ENCODE results near the gene CLSTN1. TPM values are rescaled to one million over a fixed set of nuclear protein-coding genes. Genes with fewer than 3 reads are reported as not detected.
"Not testable (repeated sequence)": the region's sequence is repeated elsewhere in the genome, so short reads cannot be mapped to it uniquely, and the experiment has no call there.

Gene CLSTN1
- total RNA-seq, 1 experiment from 2014 or later: 38.5 TPM

DNA sequence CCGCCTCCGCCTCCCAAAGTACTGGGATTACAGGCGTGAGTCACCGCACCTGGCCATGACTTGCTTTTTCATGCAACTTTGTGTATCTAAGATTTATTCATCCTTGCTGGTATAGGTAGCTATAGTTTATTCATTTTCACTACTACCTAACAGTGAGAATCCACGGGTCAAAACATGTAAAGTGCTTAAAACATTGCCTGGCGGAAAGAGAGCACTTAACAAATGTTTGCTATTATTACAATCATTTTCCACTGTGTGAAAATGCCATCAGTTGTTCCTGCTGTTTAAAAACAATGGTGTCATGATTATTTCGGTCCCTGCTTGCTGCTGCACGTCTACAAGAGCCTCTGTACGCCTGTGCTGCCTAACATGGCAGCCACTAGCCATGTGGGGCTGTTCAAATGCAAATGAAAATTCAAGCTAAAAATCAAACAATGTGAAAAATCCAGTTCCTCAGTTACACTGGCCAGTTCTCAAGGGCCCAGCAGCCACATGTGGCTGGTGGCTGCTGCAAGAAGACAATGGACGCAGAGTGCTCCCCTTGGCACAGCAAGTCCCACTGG is 65.1 kb downstream of the CLSTN1 start:
- in situ Hi-C loops (cut with HindIII; ENCODE audit: low pct_unique_long_range_greater_than_20kb, low sequenced_read_pairs): no loop called here
- no peak for DNase-seq (ENCODE audit: low read depth, low spot score)

DNA sequence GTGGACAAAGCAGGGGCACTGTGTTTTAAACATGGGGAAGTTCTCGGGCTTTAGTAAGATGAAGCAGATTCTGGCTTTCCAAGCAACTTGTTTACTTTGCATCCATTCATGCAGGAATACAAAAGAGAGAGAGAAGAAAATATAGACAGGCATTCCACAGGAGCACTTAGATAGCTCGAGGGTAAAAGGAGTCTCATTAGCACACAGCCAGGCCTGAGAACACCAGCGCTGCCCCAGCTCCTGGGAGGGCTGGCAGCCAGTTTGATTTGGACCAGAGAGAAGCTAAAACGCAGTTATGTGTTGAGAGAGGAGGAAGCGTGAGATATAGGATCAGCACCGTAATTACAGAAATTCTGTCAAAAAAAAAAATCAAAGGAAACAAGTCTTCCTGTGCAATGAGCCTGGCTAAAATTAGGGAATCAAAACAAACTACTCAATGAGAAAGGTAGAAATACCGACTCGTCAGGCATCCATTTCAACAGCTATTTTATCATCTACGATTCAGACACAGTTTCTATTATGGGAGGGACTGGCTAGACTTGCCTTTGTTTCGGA is 68.2 kb downstream of the CLSTN1 start:
- no peak for DNase-seq (ENCODE audit: low read depth, low spot score)
- in situ Hi-C loops (cut with HindIII; ENCODE audit: low pct_unique_long_range_greater_than_20kb, low sequenced_read_pairs): no loop called here

DNA sequence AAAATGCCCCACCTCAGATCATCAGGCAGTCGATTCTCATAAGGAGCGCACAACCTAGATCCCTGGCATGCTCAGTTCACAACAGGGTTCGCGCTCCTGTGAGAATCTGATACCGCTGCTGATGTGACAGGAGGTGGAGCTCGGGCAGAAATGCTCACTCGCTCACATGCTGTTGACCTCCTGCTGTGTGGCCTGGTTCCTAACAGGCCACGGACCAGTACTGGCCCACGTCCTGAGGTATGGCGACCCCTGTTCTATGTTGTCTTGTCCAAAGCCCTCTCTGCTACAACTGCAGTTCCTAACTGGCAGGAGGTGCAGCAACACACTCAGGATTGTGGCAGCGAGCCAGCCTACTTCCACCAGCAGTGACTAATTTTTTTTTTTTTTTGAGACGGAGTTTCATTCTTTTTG is 70.6 kb downstream of the CLSTN1 start:
- no peak for DNase-seq (ENCODE audit: low read depth, low spot score)

DNA sequence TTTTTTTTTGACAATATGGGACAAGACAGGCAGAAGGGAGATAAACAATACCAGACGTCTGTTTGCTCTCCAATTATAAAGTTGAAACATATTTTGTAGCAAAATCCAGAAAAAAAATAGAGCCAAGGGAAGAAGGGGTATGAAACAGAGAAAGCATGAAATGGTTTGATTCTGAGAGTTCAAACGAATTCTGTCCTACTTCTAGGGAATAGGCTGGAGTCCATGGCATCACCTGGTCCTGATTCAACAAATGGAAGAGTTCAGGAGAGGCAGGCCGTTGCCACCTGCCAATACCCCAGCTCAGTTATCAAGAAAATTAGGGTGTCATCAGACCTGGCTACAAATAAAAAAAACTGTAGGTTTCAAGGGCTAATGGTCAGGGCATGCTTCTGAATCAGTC is 71.8 kb downstream of the CLSTN1 start:
- no peak for DNase-seq (ENCODE audit: low read depth, low spot score)
- in situ Hi-C loops (cut with HindIII; ENCODE audit: low pct_unique_long_range_greater_than_20kb, low sequenced_read_pairs): no loop called here

More for the DNA sequence above, 70.6 kb downstream of the CLSTN1 start:
- in situ Hi-C loops (cut with HindIII; ENCODE audit: low pct_unique_long_range_greater_than_20kb, low sequenced_read_pairs): no loop called here

DNA sequence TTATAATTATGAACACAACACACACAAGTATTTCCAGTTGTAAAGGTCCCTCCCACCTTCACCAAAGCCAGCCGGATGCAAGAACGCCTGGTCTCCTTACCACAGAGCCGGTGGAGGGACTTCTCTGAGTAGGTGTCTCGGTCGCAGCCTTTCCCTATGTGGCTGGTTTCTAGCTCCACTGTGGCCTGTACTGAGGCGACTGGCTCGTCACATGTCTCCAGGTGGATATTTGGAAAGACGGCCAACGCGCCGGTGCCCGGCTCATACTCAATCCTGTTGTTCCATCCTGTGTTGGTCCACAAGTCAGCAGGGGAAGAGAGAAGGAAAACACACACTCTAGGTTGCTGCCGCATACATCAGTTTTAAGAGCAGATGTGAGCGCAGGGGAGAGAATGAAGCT is 74.4 kb downstream of the CLSTN1 start:
- DNase-seq (ENCODE audit: low read depth, low spot score): no peak
- in situ Hi-C loops (cut with HindIII; ENCODE audit: low pct_unique_long_range_greater_than_20kb, low sequenced_read_pairs): no loop called here

DNA sequence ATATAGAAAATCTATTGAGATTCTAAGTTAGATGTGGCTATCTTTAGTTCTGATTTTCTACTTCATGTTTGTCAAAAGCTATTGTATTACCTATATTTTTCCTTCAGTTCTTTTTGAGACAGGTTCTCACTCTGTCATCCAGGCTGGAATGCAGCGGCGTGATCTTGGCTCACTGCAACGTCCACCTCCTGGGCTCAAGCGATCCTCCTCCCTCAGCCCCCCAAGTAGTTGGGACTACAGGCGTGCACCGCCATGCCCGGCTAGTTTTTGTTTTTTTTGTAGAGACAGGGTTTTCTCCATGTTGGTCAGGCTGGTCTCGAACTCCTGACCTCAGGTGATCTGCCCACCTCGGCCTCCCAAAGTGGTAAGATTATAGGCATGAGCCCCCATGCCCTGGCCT is 75.4 kb downstream of the CLSTN1 start:
- DNase-seq (ENCODE audit: low read depth, low spot score); in situ Hi-C loops (cut with HindIII; ENCODE audit: low pct_unique_long_range_greater_than_20kb, low sequenced_read_pairs): not testable (repeated sequence)

DNA sequence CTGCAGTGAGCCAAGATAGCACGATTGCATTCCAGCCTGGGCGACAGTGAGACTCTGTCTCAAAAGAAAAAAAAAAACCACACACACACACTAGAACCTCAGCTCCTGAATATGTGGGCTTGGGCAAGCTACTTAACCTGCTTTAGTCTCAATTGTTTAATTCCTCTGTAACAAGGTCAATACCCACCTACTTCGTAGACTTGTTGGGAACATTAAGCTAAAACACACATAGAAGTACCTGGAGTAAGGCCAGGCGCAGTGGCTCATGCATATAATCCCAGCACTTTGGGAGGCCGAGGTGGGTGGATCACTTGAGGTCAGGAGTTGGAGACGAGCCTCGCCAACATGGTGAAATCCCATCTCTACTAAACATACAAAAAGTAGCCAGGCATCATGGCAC is 77.1 kb downstream of the CLSTN1 start:
- in situ Hi-C loops (cut with HindIII; ENCODE audit: low pct_unique_long_range_greater_than_20kb, low sequenced_read_pairs): no loop called here
- no peak for DNase-seq (ENCODE audit: low read depth, low spot score)

DNA sequence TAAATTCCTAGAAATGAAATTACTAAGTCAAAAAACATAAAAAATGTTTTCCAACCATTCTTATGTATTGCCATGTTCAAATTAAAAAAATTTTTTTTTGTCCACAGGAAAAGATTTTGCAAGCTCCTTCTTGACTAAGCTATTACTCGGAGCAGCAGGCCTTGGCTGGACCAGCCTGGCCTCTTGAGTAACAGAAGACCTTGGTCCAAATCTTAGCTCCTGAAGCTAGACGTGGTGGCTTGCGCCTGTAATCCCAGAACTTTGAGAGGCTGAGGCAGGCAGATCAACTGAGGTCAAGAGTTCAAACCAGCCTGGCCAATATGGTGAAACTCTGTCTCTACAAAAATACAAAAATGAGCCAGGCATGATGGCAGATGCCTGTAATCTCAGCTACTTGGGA is 77.6 kb downstream of the CLSTN1 start:
- no peak for DNase-seq (ENCODE audit: low read depth, low spot score)
- in situ Hi-C loops (cut with HindIII; ENCODE audit: low pct_unique_long_range_greater_than_20kb, low sequenced_read_pairs): no loop called here

DNA sequence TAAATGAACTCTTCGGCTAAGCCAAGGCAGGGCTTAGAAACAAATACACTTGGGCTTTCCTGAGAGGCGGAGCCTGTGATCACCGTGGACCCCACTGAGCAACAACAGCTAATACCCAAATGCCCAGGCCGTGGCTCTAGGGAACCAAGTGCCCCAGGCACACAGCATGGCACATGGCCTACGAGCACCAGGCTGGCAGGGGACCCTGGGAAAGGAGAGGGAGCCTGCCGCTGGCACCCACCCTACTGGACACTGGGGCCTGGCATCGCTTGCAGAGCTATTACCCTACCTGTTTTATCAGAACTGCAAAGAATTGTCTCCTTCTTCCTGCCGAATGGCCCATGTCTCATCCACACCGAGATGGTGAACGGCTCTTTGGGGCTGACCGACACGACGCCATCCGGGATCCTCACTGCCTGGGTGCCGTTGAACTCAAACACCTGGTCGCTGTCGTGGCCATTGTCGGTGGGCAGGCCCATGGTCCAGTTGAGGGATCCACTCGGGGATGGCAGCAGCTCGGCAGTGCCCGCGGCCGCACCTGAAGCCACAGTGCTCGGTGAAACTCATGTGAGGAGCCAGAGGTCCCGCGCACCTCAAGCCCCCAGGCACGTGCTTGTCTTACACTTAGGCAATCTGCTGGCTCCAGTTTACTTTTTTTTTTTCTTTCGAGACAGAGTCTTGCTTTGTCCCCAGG is 79.5 kb downstream of the CLSTN1 start:
- DNase-seq (ENCODE audit: low read depth, low spot score): no peak

DNA sequence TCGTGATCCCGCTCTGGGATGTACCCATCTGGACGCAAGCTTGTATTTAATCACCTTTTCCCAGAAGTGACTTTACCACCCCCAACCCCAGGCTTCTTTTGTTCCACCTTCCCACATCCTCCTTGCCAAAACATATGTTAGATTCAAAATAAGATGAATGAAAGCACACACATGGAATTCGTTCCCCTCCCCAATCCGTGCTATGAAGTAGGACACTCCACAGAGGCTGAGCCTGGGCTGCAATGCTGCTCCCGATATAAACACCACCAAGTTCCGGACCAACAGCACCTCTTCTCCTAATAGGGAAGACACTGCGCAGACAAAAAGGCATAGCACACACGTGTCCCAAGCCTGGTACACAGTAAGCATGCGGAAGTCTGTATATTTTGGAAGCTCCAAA is 86.1 kb downstream of the CLSTN1 start:
- no peak for DNase-seq (ENCODE audit: low read depth, low spot score)
- in situ Hi-C loops (cut with HindIII; ENCODE audit: low pct_unique_long_range_greater_than_20kb, low sequenced_read_pairs): no loop called here

More for the DNA sequence above, 79.5 kb downstream of the CLSTN1 start:
- in situ Hi-C loops (cut with HindIII; ENCODE audit: low pct_unique_long_range_greater_than_20kb, low sequenced_read_pairs): no loop called here

DNA sequence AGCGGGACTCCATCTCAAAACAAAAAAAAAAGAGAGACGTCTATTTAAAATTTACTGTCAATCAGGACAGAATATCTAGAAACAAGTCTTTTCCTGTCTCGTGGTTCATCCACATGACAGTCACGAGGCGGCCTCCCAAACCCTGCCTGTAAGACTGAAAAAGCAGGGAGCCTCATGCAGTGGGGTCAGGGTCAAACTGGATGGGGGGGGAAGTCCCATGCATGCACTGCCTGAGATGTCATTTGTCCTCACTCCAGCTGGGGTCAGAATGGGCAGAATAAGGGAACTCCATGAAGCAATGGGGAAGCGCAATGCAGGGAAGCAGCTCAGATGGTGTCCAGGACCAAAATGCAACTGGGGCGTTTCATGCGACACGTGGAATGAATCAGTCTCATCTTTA is 86.7 kb downstream of the CLSTN1 start:
- peak; percentile 44 for DNase-seq (ENCODE audit: low read depth, low spot score)
- in situ Hi-C loops (cut with HindIII; ENCODE audit: low pct_unique_long_range_greater_than_20kb, low sequenced_read_pairs): no loop called here

DNA sequence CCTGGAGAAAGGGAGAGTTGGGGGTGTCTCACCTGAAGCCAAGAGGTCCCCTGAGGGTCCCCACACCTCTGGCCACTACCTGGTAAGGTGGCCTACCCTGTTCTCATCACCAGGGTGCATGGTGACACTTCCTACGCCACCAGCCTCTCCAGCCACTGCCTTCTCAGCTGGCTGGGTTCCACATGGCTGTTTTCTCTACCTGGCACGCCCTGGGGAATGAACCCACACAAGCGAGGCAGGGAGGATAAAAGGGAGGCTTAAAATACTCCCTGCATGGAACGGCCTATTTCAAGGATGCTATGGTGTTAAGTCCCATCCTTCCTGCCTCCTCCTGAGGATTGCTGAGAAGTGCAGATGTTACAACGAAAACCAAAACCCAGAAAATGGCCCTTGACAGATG is 87.5 kb downstream of the CLSTN1 start:
- DNase-seq (ENCODE audit: low read depth, low spot score): no peak
- in situ Hi-C loops (cut with HindIII; ENCODE audit: low pct_unique_long_range_greater_than_20kb, low sequenced_read_pairs): no loop called here

DNA sequence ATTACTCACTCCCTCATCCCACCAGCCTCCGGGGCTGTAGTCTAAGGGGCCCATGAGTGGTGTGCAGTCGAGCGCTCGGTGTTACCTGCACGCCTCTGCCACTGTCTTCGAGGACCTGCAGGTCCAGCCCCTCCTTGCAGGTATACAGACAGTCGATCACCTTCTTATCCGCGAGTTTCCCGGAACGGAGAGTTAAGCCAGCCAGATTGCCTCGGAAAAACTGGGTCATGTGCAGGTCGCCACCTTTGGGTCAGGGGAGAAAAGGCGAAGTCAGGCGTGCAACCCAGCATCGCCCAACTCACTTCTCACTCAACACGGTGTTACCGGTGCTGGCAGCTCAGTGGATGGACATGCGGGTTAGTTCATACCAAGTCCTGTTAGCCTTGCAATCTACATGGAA is 88.0 kb downstream of the CLSTN1 start:
- in situ Hi-C loops (cut with HindIII; ENCODE audit: low pct_unique_long_range_greater_than_20kb, low sequenced_read_pairs): no loop called here
- DNase-seq (ENCODE audit: low read depth, low spot score): no peak

DNA sequence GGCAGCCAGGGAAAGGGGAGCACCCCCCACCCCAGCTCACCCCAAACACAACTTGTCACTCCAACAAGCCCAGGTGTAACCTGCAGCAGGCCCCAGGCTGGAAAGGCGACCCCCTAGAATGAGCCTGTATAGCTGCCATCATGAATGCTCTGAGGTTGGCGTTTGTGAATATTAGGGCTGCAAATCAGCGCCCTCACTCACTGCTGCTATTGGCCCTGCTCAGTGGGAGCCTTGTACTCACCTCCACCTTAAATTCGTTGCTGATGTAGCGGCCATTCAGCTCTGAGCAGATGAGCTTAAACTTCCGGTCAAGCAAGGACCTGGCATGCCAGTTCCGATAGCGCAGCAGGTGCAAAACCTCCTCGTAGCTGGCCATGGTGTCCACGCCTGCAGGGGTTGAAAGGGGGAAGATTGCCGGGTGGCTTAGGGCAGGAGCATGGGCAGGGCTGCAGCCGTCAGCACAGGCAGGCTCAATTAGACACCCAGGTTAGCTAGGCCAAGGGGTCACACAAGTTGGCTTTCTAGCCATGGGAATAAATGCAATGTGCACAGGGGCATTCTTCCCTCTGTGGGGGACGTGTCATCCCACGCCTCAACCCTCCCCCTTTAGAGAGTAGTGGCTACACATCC is 90.5 kb downstream of the CLSTN1 start:
- no peak for DNase-seq (ENCODE audit: low read depth, low spot score)
- in situ Hi-C loops (cut with HindIII; ENCODE audit: low pct_unique_long_range_greater_than_20kb, low sequenced_read_pairs): no loop called here

DNA sequence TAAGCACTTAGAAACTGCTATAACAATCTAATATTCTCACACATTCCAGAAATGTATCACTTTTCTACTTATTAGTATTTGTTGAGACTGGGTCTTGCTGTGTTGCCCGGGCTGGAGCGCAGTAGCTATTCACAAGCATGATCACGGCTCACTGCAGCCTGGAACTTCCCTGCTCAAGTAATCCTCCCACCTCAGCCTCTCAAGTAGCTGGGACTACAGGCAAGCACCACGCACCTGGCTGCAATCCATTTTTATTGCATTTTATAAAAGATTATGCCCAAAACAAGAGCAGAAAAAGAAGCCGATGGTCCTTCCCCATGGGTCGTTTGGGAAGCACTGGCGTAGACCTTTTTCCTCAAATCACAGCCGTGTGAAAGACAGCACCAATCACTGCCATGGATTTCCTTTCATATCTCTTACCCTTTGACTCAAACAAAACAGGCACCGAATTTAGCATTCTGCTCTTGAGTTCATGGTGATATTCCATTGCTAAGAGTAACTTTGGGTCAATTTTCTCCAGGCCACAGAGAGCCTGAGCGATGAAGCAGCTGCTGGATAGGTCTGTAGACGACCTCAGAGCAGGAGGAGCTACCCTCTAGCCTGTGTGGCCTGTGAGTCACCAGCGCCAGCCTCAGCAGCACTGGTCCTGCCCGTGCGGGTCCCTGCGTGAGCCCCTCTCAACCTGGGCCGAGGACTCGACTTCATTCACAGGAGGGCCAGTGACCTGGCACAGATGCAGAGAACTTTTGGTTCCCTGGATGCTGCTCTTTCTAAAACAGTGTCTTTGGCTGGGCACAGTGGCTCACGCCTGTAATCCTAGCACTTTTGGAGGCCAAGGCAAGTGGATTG is 91.4 kb downstream of the CLSTN1 start:
- DNase-seq (ENCODE audit: low read depth, low spot score): no peak
- in situ Hi-C loops (cut with HindIII; ENCODE audit: low pct_unique_long_range_greater_than_20kb, low sequenced_read_pairs): no loop called here

DNA sequence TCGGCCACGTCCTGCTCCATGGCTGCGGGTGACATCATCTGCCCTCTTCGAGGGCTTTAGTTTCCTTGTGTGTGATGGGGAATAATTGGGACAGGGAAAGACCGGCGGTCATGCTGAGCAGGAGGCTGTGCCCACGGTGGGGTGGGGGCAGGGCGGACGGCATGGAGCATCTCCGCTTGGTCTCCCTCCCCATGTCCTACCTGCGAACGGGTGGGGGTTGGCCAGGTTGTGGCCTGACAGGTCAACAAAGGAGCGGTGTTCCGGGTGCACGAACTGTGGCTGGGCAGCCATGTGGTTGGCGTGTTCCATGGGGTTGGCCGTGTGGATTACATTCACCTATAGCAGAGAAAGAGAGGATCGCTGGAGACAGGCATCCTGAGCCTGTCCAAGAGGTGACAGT is 92.2 kb downstream of the CLSTN1 start:
- in situ Hi-C loops (cut with HindIII; ENCODE audit: low pct_unique_long_range_greater_than_20kb, low sequenced_read_pairs): no loop called here

DNA sequence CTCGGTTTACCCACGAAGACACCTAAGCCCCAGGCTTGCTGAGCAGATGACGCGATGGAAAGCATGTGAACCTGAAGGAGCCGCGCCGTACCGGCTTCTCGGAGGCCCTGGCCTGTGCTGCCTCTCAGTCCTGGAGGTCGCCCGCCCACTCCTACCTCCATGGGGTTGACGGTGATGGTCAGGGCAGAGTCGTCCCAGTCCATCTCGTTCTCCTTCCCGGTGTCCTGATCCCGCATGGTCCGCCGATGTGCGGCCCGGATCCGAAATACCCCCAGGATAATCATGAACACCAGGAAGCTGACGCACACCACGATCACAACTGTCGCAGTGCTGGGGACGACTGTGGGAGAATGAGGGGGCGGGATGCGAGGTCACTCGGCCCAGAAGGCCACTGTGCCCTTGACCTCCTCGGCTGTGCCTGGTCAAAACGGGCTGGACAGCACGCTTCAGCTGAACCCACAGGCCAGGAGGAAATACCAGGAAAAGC is 92.7 kb downstream of the CLSTN1 start:
- in situ Hi-C loops (cut with HindIII; ENCODE audit: low pct_unique_long_range_greater_than_20kb, low sequenced_read_pairs): no loop called here
- DNase-seq (ENCODE audit: low read depth, low spot score): no peak

More for the DNA sequence above, 92.2 kb downstream of the CLSTN1 start:
- no peak for DNase-seq (ENCODE audit: low read depth, low spot score)

Measured in SK-MEL-5 (cell line).